GM20000 (cell line): ENCODE measurements around the gene DGKQ.

ENCODE experiments used
- DNase-seq: peaks from one replicate; pipeline ENCODE4 v3.0.0; 2012; ENCODE audit warnings: low spot score
- TF ChIP-seq, protein P1 (sequence below): IDR thresholded peaks from 2 replicates; pipeline ENCODE4 v1.5.1; 2012; ENCODE audit warnings: mild to moderate bottlenecking, control low read depth; ENCODE audit errors: extremely low read depth, missing control alignments

Gene DGKQ

DNA sequence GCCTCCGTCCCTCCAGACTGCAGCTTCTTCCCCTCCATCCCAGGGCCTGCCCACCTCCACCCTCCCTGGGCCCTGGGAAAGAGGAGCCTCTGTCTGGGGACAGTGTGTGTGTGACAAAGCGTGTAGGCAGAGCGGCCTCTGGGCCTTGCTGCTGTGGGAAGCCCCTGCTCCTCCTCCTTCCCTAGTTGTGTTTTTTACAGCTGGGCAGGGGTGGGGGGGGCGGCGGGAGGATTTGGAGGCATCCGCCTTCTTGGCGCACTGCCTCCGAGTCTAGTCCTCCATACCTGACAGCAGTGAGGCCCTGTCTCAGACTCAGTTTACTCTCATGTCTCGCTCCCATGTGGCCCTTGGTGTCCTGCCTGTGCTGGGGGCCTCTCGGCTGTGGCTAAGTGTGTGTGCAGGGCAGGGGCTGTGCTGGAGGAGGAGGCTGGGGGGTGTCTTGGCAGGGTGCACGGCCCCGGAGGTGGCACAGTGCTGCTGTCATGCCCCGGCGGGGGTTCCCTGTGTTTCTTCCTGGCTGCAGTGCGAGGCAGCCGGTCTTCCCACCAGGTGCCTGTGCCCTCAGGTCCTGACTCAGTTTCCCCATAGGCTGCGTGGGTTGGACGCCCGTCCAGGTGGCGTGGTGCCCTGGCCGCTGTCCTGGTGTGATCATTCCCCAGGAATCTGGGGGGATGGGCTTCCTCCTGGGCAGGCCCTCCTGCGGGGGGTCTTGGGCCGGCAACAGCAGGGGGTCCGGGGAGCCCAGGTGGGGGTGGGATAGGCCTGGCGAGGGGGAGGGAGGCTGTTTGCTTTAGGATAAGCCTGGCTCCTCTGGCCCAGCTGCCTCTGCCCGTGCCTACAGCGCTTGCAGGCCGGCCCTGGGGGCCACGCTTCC, 45.0 kb upstream of the DGKQ start:
- no peak for DNase-seq
- TF ChIP-seq, protein P1, sequence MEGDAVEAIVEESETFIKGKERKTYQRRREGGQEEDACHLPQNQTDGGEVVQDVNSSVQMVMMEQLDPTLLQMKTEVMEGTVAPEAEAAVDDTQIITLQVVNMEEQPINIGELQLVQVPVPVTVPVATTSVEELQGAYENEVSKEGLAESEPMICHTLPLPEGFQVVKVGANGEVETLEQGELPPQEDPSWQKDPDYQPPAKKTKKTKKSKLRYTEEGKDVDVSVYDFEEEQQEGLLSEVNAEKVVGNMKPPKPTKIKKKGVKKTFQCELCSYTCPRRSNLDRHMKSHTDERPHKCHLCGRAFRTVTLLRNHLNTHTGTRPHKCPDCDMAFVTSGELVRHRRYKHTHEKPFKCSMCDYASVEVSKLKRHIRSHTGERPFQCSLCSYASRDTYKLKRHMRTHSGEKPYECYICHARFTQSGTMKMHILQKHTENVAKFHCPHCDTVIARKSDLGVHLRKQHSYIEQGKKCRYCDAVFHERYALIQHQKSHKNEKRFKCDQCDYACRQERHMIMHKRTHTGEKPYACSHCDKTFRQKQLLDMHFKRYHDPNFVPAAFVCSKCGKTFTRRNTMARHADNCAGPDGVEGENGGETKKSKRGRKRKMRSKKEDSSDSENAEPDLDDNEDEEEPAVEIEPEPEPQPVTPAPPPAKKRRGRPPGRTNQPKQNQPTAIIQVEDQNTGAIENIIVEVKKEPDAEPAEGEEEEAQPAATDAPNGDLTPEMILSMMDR, result no peak

- DNase-seq, result no peak
- TF ChIP-seq, protein P1, result no peak
Observed at GRCh38 chr4:1017706-1018105, 44.3 kb upstream of the DGKQ start.

- DNase-seq, result no peak
- TF ChIP-seq, protein P1, result no peak
Observed at GRCh38 chr4:1017211-1017610, 43.8 kb upstream of the DGKQ start.

- DNase-seq, result no peak
- TF ChIP-seq, protein P1, result no peak
Observed at GRCh38 chr4:1015746-1016145, 42.4 kb upstream of the DGKQ start.

DNA sequence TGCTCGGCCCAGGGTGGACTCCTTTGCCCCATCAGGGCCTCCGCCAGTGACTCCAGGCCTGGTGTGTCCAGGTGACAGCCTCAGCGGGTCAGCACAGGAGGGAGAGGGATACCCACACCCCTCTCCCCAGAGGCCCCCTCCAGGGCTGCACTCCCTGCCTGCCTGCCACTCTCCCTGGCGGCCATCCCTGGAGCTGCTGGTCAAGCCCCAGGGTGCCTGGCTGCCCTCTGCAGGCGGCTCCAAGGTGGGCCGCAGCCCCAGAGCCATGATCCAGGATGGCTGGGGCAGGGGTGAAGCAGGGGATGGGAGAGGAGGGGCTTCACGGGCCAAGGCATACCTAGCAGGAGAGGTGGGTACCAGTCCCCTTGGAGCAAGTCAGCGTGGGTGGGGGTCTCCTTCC, 41.8 kb upstream of the DGKQ start:
- TF ChIP-seq, protein P1, result no peak
- DNase-seq, result no peak

GRCh38 chr4:1014291-1015167, 41.2 kb upstream of the DGKQ start:
- TF ChIP-seq, protein P1, result no peak
- DNase-seq, result no peak
